Epithelial cell of proximal tubule (primary cell): ENCODE measurements around the gene SLC25A27. TPM values are rescaled to one million over a fixed set of nuclear protein-coding genes. Genes with fewer than 3 reads are reported as not detected.

Experiments used
- DNase-seq: peaks from one replicate; pipeline ENCODE4 v3.0.0-alpha.2; 2011; ENCODE audit warnings: low read depth
- H3K4me3 ChIP-seq: 2 replicates; pipeline ENCODE4 v1.5.1; 2011; ENCODE audit warnings: low read depth, mild to moderate bottlenecking, low read length
- total RNA-seq: library from RNA; depleted of rRNA; stranded (reverse); fragments of >200 nt; gene quantifications from 2 replicates; pipeline ENCODE4 v1.2.3, GENCODE V29; 2015
- TF ChIP-seq, protein P1 (sequence below): conservative IDR thresholded peaks from 2 replicates; pipeline ENCODE4 v1.5.1; 2012; ENCODE audit warnings: low read depth, mild to moderate bottlenecking, low read length

Gene SLC25A27, protein sequence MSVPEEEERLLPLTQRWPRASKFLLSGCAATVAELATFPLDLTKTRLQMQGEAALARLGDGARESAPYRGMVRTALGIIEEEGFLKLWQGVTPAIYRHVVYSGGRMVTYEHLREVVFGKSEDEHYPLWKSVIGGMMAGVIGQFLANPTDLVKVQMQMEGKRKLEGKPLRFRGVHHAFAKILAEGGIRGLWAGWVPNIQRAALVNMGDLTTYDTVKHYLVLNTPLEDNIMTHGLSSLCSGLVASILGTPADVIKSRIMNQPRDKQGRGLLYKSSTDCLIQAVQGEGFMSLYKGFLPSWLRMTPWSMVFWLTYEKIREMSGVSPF
- total RNA-seq, result 1.7 and 5.1 TPM in 2 replicates

GRCh38 chr6:46652603-46653438, at the start of gene SLC25A27, which contains the start of gene CYP39A1:
Gene SLC25A27 (plus strand): TSS chr6:46652975. CDS start chr6:46653193, 218 bp downstream.
Gene CYP39A1 (minus strand): TSS chr6:46652818. CDS start chr6:46652582, 236 bp downstream.
- TF ChIP-seq, protein P1, sequence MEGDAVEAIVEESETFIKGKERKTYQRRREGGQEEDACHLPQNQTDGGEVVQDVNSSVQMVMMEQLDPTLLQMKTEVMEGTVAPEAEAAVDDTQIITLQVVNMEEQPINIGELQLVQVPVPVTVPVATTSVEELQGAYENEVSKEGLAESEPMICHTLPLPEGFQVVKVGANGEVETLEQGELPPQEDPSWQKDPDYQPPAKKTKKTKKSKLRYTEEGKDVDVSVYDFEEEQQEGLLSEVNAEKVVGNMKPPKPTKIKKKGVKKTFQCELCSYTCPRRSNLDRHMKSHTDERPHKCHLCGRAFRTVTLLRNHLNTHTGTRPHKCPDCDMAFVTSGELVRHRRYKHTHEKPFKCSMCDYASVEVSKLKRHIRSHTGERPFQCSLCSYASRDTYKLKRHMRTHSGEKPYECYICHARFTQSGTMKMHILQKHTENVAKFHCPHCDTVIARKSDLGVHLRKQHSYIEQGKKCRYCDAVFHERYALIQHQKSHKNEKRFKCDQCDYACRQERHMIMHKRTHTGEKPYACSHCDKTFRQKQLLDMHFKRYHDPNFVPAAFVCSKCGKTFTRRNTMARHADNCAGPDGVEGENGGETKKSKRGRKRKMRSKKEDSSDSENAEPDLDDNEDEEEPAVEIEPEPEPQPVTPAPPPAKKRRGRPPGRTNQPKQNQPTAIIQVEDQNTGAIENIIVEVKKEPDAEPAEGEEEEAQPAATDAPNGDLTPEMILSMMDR, result no peak
- DNase-seq, result peak; percentile 23

GRCh38 chr6:46605091-46605797, 47.5 kb upstream of the SLC25A27 start:
- TF ChIP-seq, protein P1, result no peak
- DNase-seq, result no peak
- H3K4me3 ChIP-seq, result no peak overlapping the region

More at GRCh38 chr6:46652603-46653438, at the start of gene SLC25A27, which contains the start of gene CYP39A1:
- H3K4me3 ChIP-seq, result peak within 1 kb of the TSS; percentile 95

DNA sequence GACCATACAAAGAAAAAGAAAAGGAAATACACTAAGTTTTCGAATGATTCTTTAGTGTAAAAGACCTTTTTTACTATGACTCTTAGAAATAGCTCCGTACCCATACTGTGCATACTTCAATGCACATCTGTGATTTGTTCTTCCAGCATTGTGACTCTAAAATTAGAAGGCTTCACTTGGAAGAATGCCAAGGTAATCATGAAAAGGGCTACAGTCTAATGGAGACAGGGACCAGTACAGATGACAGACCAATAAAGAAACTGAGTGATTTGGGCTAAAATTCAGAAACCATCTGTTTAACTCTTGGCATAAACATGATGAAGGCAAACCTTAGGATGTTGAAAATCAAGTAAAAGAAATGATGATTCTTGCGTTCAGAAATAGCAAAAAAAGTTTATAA, 46.4 kb upstream of the SLC25A27 start:
- no peak for DNase-seq
- H3K4me3 ChIP-seq, result no peak overlapping the region
- TF ChIP-seq, protein P1, result no peak

DNA sequence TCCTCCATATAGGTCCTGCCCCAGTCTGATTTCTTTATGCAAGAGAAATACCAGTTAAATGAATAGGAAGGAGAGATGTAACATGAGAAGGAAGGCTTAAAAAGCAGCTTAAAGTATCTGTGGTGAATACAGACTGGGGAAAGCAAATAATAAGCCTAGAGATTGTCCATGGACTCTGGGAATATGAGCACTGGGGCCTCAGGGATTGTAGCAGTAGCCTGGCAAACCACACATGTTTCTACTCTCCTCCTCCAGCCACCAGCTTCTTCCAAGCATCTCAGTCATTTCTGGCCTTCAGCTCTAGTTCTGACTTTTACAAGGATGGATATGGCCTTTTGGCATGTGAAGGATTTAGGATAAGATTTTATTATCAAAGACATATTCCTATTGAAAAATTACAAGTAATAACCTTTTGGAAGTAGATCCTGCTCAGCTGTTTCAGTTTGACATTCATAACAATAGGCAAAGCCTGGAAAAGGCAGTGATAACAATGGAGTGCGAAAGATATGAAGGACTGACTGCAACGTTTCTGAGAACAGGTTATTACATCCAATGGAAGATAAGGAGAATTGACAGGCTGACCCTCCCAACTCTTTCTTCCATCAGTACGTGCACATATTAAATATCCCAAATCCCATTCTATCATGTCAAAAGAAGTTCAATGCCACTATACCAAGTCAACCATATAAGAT, 41.8 kb upstream of the SLC25A27 start:
- TF ChIP-seq, protein P1, result no peak
- H3K4me3 ChIP-seq, result no peak overlapping the region
- DNase-seq, result no peak

GRCh38 chr6:46612645-46613044, 40.1 kb upstream of the SLC25A27 start:
- TF ChIP-seq, protein P1, result no peak
- H3K4me3 ChIP-seq, result no peak overlapping the region
- no peak for DNase-seq

GRCh38 chr6:46618726-46619125, 34.0 kb upstream of the SLC25A27 start:
- no peak for DNase-seq
- H3K4me3 ChIP-seq, result no peak overlapping the region
- TF ChIP-seq, protein P1, result no peak
